GM12878 (cell line): ENCODE data around the gene ZMYND15. TPM values are rescaled to one million over a fixed set of nuclear protein-coding genes. Genes with fewer than 3 reads are reported as not detected.

Experiments
- CREM ChIP-seq: IDR thresholded peaks from 2 replicates; pipeline ENCODE4 v1.6.1; 2014; ENCODE audit warnings: antibody characterized with exemption, low read depth
- DPF2 ChIP-seq: fragments of 450-650 bp; IDR thresholded peaks from 2 replicates; pipeline ENCODE4 v1.6.1; 2017; ENCODE audit warnings: mild to moderate bottlenecking
- ESRRA ChIP-seq: IDR thresholded peaks from 2 replicates; pipeline ENCODE4 v1.6.1; 2012; ENCODE audit warnings: mild to moderate bottlenecking, low read length, improper control_type of control experiment
- EZH2 ChIP-seq: IDR thresholded peaks from 2 replicates; pipeline ENCODE4 v1.6.1; 2012; ENCODE audit warnings: low read depth, mild to moderate bottlenecking, control low read depth, inconsistent platforms, low read length, borderline replicate concordance; ENCODE audit not compliant: control insufficient read depth
- IRF4 ChIP-seq: IDR thresholded peaks from 2 replicates; pipeline ENCODE4 v1.6.1; 2011; ENCODE audit warnings: low read depth, low read length
- MTA2 ChIP-seq: fragments of 450-650 bp; IDR thresholded peaks from 2 replicates; pipeline ENCODE4 v1.6.1; 2016; ENCODE audit warnings: low read depth, mild to moderate bottlenecking, moderate library complexity
- MXI1 ChIP-seq: fragments of 150-350 bp; IDR thresholded peaks from 2 replicates; pipeline ENCODE4 v1.6.1; 2011; ENCODE audit warnings: low read depth, mild to moderate bottlenecking, inconsistent platforms, low read length, improper control_type of control experiment
- NBN ChIP-seq: fragments of 450-650 bp; IDR thresholded peaks from 2 replicates; pipeline ENCODE4 v1.6.1; 2016
- RAD51 ChIP-seq: fragments of 450-650 bp; IDR thresholded peaks from 2 replicates; pipeline ENCODE4 v1.6.1; 2016; ENCODE audit warnings: moderate library complexity, mild to moderate bottlenecking, inconsistent platforms
- RCOR1 ChIP-seq: conservative IDR thresholded peaks from 2 replicates; pipeline ENCODE4 v1.6.1; 2012; ENCODE audit warnings: low read depth, low read length, improper control_type of control experiment
- SPI1 ChIP-seq: IDR thresholded peaks from 2 replicates; pipeline ENCODE4 v1.6.1; 2011; ENCODE audit warnings: low read depth, mild to moderate bottlenecking, low read length, moderate library complexity, borderline replicate concordance; ENCODE audit not compliant: insufficient read depth
- ZNF207 ChIP-seq: fragments of 450-650 bp; IDR thresholded peaks from 2 replicates; pipeline ENCODE4 v1.6.1; 2014; ENCODE audit warnings: antibody characterized with exemption, mild to moderate bottlenecking, borderline replicate concordance
- ZNF217 ChIP-seq: fragments of 450-650 bp; IDR thresholded peaks from 2 replicates; pipeline ENCODE4 v1.6.1; 2017; ENCODE audit warnings: antibody characterized with exemption, mild to moderate bottlenecking
- ZNF592 ChIP-seq: fragments of 450-650 bp; IDR thresholded peaks from 2 replicates; pipeline ENCODE4 v1.6.1; 2017; ENCODE audit warnings: mild to moderate bottlenecking, moderate library complexity
- polyA plus RNA-seq, 11 experiments: library from polyadenylated mRNA; depleted of rRNA in 4 of 11; unstranded in 6 of 11; stranded (reverse) in 5 of 11; fragments of >200 nt; fragmentation: Nextera tagmentation in 4 of 11; fragmentation: Illumina TruSeq in 1 of 11; extraction: Ambion mirVana in 4 of 11; extraction: Trizol in 1 of 11; gene quantifications; 1 replicate in 1 of 11; 2 replicates in 10 of 11; pipeline versions ENCODE4 v1.2.1 to v1.2.3, GENCODE V29; 2011 to 2016; ENCODE audit warnings: inconsistent platforms in 2 of 11, missing spikeins in 2 of 11, low read depth in 1 of 11
- total RNA-seq, 4 experiments: library from RNA; depleted of rRNA in 3 of 4; stranded (reverse); fragments of >200 nt in 3 of 4; fragmentation: Illumina TruSeq in 1 of 4; extraction: Trizol in 1 of 4; gene quantifications; 2 replicates each; pipeline versions ENCODE4 v1.2.1 to v1.2.3, GENCODE V29; 2013 to 2021
- TF ChIP-seq, protein P1 (sequence below), 3 experiments: IDR thresholded peaks in 2 of 3; conservative IDR thresholded peaks in 1 of 3; 2 replicates each; pipeline ENCODE4 v1.5.1; 2011; ENCODE audit warnings: low read depth in 3 of 3, low read length in 3 of 3, mild to moderate bottlenecking in 3 of 3, control low read depth in 2 of 3, moderate library complexity in 2 of 3, inconsistent platforms in 1 of 3, mixed read lengths in 1 of 3; ENCODE audit not compliant: control insufficient read depth in 2 of 3, insufficient read depth in 1 of 3; ENCODE audit errors: extremely low read depth in 1 of 3
- TF ChIP-seq, protein P2 (sequence below): IDR thresholded peaks from 2 replicates; pipeline ENCODE4 v1.6.1; 2012; ENCODE audit warnings: mild to moderate bottlenecking, low read depth, low read length
- TF ChIP-seq, protein P3 (sequence below): fragments of 450-650 bp; IDR thresholded peaks from 2 replicates; pipeline ENCODE4 v1.6.1; 2016; ENCODE audit warnings: mild to moderate bottlenecking

ZMYND15 gene
- total and polyA plus RNA-seq, 10 of the 15 experiments (the other 5 are each of a cell fraction or from before 2014, with no cell fraction given) = 0.03 to 0.17 (median 0.06) TPM; not detected in 4

DNA sequence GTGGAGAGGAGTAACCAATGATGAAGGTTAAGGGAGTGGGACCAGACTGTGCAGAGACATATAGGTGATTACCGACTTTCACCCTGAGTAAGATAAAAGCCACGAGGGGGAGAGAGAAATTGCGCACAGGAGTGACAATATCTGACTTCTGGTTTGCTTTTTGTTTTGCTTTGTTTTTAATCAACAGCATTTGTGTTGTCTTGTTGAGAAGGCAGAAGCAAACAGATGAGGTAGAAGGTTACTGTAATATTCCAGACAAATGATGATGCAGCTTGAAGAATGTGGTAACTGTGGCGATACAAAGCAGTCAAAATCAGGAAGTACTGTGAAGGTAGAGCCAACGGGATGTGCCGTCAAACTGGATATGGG is 43.2 kb upstream of the ZMYND15 start (continued):
- TF ChIP-seq, protein P1, sequence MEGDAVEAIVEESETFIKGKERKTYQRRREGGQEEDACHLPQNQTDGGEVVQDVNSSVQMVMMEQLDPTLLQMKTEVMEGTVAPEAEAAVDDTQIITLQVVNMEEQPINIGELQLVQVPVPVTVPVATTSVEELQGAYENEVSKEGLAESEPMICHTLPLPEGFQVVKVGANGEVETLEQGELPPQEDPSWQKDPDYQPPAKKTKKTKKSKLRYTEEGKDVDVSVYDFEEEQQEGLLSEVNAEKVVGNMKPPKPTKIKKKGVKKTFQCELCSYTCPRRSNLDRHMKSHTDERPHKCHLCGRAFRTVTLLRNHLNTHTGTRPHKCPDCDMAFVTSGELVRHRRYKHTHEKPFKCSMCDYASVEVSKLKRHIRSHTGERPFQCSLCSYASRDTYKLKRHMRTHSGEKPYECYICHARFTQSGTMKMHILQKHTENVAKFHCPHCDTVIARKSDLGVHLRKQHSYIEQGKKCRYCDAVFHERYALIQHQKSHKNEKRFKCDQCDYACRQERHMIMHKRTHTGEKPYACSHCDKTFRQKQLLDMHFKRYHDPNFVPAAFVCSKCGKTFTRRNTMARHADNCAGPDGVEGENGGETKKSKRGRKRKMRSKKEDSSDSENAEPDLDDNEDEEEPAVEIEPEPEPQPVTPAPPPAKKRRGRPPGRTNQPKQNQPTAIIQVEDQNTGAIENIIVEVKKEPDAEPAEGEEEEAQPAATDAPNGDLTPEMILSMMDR (IDR thresholded peaks at IDR 0.05 in 2 of 3, conservative IDR thresholded peaks at IDR 0.05 in 1 of 3; ENCODE audit: control insufficient read depth in 2 of 3, extremely low read depth in 1 of 3, insufficient read depth in 1 of 3, low read depth in 3 of 3, low read length in 3 of 3) = no peak
- no peak for TF ChIP-seq ZNF217
- no peak for TF ChIP-seq ESRRA
- TF ChIP-seq RAD51 = no peak
- peak; percentile 60; the same call in 1 of the 2 replicates for TF ChIP-seq NBN
- TF ChIP-seq SPI1 = no peak
- no peak for TF ChIP-seq RCOR1
- TF ChIP-seq MTA2 = no peak
- no peak for TF ChIP-seq DPF2
- TF ChIP-seq CREM = no peak
- no peak for TF ChIP-seq ZNF592
- TF ChIP-seq, protein P2, sequence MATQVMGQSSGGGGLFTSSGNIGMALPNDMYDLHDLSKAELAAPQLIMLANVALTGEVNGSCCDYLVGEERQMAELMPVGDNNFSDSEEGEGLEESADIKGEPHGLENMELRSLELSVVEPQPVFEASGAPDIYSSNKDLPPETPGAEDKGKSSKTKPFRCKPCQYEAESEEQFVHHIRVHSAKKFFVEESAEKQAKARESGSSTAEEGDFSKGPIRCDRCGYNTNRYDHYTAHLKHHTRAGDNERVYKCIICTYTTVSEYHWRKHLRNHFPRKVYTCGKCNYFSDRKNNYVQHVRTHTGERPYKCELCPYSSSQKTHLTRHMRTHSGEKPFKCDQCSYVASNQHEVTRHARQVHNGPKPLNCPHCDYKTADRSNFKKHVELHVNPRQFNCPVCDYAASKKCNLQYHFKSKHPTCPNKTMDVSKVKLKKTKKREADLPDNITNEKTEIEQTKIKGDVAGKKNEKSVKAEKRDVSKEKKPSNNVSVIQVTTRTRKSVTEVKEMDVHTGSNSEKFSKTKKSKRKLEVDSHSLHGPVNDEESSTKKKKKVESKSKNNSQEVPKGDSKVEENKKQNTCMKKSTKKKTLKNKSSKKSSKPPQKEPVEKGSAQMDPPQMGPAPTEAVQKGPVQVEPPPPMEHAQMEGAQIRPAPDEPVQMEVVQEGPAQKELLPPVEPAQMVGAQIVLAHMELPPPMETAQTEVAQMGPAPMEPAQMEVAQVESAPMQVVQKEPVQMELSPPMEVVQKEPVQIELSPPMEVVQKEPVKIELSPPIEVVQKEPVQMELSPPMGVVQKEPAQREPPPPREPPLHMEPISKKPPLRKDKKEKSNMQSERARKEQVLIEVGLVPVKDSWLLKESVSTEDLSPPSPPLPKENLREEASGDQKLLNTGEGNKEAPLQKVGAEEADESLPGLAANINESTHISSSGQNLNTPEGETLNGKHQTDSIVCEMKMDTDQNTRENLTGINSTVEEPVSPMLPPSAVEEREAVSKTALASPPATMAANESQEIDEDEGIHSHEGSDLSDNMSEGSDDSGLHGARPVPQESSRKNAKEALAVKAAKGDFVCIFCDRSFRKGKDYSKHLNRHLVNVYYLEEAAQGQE = no peak
- no peak for TF ChIP-seq EZH2
- peak; percentile 91 for TF ChIP-seq MXI1
- no peak for TF ChIP-seq ZNF207
- TF ChIP-seq IRF4 = peak; percentile 38; the same call in 1 of the 2 replicates
- TF ChIP-seq, protein P3, sequence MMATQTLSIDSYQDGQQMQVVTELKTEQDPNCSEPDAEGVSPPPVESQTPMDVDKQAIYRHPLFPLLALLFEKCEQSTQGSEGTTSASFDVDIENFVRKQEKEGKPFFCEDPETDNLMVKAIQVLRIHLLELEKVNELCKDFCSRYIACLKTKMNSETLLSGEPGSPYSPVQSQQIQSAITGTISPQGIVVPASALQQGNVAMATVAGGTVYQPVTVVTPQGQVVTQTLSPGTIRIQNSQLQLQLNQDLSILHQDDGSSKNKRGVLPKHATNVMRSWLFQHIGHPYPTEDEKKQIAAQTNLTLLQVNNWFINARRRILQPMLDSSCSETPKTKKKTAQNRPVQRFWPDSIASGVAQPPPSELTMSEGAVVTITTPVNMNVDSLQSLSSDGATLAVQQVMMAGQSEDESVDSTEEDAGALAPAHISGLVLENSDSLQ = no peak
